ENCODE data around the gene FGD2.

DNA sequence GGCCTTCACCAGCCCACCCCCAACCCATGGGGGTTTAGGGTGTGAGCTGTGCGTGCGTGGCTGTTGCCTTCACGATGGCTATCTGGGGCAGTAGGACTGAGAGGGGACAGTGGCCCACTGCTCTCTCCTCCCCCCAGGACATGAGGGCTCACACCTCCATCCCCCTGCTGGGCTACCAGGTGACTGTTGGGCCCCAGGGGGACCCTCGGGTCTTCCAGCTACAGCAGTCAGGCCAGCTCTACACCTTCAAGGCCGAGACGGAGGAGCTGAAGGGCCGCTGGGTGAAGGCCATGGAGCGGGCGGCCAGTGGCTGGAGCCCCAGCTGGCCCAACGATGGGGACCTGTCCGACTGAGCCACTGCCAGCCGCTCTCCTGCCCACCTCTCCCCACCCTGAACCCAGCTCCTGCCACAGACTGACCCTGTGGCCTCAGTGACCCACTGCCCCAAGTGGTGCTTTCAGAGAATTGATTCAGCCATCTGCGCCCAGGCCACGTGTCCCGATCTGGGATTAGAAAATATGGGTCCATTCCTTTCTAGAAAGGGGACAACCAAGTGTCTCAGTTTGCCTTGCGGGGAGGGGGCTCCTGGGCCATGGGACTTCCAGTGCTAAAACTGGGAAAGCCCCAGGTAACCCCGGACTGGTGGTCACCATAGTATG lies 22.5 kb downstream of the FGD2 start:
- TF ChIP-seq, protein P1, sequence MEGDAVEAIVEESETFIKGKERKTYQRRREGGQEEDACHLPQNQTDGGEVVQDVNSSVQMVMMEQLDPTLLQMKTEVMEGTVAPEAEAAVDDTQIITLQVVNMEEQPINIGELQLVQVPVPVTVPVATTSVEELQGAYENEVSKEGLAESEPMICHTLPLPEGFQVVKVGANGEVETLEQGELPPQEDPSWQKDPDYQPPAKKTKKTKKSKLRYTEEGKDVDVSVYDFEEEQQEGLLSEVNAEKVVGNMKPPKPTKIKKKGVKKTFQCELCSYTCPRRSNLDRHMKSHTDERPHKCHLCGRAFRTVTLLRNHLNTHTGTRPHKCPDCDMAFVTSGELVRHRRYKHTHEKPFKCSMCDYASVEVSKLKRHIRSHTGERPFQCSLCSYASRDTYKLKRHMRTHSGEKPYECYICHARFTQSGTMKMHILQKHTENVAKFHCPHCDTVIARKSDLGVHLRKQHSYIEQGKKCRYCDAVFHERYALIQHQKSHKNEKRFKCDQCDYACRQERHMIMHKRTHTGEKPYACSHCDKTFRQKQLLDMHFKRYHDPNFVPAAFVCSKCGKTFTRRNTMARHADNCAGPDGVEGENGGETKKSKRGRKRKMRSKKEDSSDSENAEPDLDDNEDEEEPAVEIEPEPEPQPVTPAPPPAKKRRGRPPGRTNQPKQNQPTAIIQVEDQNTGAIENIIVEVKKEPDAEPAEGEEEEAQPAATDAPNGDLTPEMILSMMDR (IDR thresholded peaks at IDR 0.05; ENCODE audit: low read depth, low read length, poor library complexity, severe bottlenecking), result no peak
- TF ChIP-seq EZH2phosphoT487 (IDR thresholded peaks at IDR 0.05; ENCODE audit: borderline replicate concordance, low read length), result no peak
